Erythroblast (primary cell): ENCODE data around the gene NUDT6.

ENCODE experiments used
- GATA1 ChIP-seq: IDR thresholded peaks from 2 replicates; pipeline ENCODE4 v1.6.1; 2011; ENCODE audit warnings: low read depth, mild to moderate bottlenecking, control low read depth, low read length, moderate library complexity
- POLR2A ChIP-seq: IDR thresholded peaks from 2 replicates; pipeline ENCODE4 v1.6.1; 2011; ENCODE audit warnings: mild to moderate bottlenecking, low read length

DNA sequence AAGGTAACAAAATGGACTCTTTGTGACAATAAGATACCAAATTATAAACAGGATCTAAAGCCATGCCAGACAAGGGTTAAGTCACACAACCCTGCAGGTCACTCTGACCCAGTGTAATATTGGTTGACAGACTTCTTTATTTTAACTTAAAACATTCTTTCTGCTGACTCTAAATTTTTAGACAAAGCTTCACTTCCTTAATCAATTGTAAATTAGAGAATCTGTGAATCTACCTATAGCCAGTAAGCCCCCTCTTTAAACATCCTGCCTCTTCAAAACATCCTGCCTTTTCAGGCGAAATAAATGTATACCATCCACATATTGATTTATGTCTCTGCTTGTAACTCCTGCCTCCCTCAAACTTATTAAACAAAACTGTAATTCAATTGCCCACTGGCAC, 14.2 kb downstream of the NUDT6 start:
- no peak for TF ChIP-seq POLR2A
- TF ChIP-seq GATA1: no peak
